ENCODE data around the gene PRR36. TPM values are rescaled to one million over a fixed set of nuclear protein-coding genes. Genes with fewer than 3 reads are reported as not detected.
A peak's percentile ranks its signal among the peaks of the same experiment; 100 is the strongest.

PRR36 gene
- total and polyA plus RNA-seq, 12 donors, result 0.01 to 0.07 (median 0.05) TPM; not detected in 9

DNA sequence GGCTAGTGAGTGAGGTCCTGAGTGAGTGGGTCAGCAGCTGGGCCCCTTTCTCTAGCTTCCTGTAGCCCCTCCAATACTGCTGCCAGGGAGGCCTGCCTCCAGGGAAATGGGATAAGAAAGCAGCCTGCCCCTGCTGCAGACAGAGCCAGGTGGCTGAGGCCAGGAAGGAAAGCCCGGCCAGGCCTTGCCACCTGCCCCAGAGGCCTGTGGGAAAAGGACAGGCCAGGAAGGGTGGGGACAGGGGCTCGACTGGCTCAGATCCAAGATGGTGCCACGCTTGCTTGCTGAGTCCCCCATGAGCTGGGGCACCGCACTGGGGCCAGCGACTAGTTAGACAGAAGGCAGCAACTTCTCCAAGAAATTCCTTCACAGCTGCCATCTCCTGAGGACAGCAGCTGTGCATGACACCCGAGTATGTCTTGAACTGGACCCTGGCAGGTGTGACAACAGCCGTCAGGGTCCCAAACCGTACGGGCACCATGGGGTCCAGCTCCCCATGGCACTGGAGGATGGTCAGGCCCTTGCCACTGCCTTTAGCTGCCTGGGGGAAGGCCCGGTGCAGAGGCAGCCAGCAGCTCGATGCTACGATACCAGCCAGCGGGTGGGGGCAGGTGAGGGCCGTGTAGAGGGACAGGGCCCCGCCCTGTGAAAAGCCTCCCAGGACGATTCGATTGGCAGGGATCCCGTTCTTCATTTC, 5.1 kb upstream of the PRR36 start:
- Histone ChIP-seq H3K36me3 (no peaks in the 10 kb centered on the region), H3K4me3 (no peak overlapping the region), H3K9me3 (no peaks in the 10 kb centered on the region), H3K27me3 (peaks cover 0 to 33% (median 13%) of the 10 kb centered on the region in 7 donors), H3K4me1 (peaks cover 0 to 6% (median 0%) of the 10 kb centered on the region in 9 donors), H3K27ac (no peak overlapping the region)
- WGBS, 2 donors, result 77 to 79% methylated on average over 18 of the region's 18 CpGs
- intact Hi-C loops (cut with DNase I), result no loop called here
- peak in 1 of 8 donors; percentile 24 for ATAC-seq
- TF ChIP-seq, protein P1, sequence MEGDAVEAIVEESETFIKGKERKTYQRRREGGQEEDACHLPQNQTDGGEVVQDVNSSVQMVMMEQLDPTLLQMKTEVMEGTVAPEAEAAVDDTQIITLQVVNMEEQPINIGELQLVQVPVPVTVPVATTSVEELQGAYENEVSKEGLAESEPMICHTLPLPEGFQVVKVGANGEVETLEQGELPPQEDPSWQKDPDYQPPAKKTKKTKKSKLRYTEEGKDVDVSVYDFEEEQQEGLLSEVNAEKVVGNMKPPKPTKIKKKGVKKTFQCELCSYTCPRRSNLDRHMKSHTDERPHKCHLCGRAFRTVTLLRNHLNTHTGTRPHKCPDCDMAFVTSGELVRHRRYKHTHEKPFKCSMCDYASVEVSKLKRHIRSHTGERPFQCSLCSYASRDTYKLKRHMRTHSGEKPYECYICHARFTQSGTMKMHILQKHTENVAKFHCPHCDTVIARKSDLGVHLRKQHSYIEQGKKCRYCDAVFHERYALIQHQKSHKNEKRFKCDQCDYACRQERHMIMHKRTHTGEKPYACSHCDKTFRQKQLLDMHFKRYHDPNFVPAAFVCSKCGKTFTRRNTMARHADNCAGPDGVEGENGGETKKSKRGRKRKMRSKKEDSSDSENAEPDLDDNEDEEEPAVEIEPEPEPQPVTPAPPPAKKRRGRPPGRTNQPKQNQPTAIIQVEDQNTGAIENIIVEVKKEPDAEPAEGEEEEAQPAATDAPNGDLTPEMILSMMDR (IDR thresholded peaks at IDR 0.05), result no peak
- DNase-seq, result no peak

DNA sequence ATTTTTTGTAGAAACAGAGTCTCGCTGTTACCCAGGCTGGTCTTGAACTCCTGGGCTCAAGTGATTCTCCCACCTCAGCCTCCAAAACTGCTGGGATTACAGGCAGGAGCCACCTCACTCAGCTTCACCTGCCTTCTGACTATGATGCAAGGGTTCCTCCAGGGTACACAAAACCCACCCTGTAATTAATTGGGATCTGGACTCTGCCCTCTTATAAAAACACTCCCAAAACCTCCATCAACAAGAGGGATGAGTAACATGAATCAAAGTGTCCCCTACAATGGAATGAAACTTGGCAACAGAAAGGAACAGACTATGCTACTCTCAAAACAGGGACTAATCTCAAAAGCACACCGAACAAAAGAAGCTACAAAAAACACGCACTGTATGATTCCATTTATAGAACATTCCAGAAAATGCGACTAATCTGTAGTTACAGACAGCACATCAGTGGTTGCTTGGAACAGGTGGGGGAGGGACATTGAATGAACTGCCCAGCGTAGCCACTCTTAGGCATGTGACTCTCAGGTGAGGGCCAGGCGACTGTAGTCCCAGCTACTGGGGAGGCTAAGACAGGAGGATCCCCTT, 3.2 kb upstream of the PRR36 start:
- 66% methylated on average over 6 of the region's 6 CpGs for WGBS, 2 donors
- ATAC-seq (no peak), DNase-seq (no peak)
- no peak overlapping the region for H3K27ac ChIP-seq
- TF ChIP-seq, protein P1 (IDR thresholded peaks at IDR 0.05), result no peak
- H3K4me3 ChIP-seq, result no peak overlapping the region
- intact Hi-C loops (cut with DNase I), result no loop called here
- H3K27me3 ChIP-seq, result peaks cover 4 to 52% (median 32%) of the 10 kb centered on the region in 7 donors
- no peaks in the 10 kb centered on the region for H3K36me3 ChIP-seq
- H3K4me1 ChIP-seq, result peaks cover 0 to 20% (median 8%) of the 10 kb centered on the region in 9 donors
- H3K9me3 ChIP-seq, result no peaks in the 10 kb centered on the region

DNA sequence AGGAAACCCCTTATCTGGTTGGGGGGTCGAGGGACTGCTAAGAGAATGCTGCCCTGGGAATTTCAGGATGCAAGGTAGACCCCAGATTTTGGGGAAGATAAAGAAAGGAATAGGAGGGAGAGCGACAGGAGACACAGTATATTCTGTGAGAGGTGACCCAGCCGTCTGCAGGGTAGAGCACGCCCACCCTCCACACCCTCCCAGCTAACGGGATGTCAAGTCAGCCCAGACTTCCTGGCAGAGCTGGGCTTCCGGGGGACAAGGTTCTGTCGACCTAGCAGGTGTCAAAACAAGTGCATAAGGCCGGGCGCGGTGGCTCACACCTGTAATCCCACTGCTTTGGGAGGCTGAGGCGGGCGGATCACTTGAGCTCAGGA, 695 bp upstream of the PRR36 start:
- peak overlapping the region in 8 of 10 donors; percentile 26 to 49 (median 38) for H3K4me3 ChIP-seq
- 46 to 47% methylated on average over 12 of the region's 12 CpGs for WGBS, 2 donors
- peaks cover 6 to 54% (median 36%) of the 10 kb centered on the region in 7 donors for H3K27me3 ChIP-seq

DNA sequence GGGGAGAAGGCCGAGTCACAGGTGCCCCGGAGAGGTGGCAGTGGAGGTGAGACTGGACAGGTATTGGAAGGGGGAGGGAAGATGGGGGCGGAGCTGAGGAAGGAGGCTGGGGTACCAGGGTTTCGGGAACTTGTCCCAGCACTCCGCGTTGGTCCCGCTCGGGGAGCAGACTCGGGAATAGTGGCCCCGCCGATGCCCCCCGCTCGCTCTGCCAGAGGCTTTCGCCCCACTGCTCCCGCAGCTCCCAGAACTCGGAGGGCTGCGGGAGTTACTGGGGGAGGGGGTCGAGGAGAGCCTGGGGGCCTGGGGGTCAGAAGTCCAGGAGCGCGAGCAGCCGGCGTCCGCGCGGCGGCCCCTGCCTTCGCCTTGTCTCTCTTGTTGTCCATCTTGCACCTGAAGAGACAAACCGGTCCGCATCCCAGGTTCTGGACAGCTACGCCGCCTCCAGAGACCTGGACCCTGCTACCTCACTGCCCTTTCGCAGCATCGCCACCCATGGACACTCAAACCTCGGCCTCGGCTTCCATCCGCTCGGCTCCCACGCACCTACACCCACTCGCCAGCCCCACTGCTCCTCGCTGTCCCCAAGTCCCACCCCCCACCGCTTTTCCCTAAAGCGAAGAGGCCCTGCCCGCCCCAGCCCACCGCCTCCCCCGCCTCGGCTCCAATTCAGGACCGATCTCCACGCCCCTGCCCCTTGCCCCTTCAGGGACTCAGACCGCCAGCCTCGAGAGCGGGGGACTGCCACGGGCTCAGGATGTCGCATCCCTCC, 700 bp downstream of the PRR36 start:
- no peaks in the 10 kb centered on the region for H3K9me3 ChIP-seq
- intact Hi-C loops (cut with DNase I), result no loop called here
- H3K27me3 ChIP-seq, result peaks cover 6 to 59% (median 36%) of the 10 kb centered on the region in 7 donors
- no peaks in the 10 kb centered on the region for H3K36me3 ChIP-seq
- ATAC-seq, result no peak
- 10% methylated on average over 51 to 53 of the region's 53 CpGs for WGBS, 2 donors
- peaks cover 8 to 54% (median 34%) of the 10 kb centered on the region in 9 donors for H3K4me1 ChIP-seq
- TF ChIP-seq, protein P1 (IDR thresholded peaks at IDR 0.05), result no peak
- no peak for DNase-seq
- H3K4me3 ChIP-seq, result peak overlapping the region in 7 of 10 donors; percentile 30 to 49 (median 41)
- H3K27ac ChIP-seq, result no peak overlapping the region

More for the DNA sequence above, 695 bp upstream of the PRR36 start:
- TF ChIP-seq, protein P1 (IDR thresholded peaks at IDR 0.05), result no peak
- DNase-seq, result no peak
- no peaks in the 10 kb centered on the region for H3K36me3 ChIP-seq
- peaks cover 0 to 40% (median 20%) of the 10 kb centered on the region in 9 donors for H3K4me1 ChIP-seq
- H3K27ac ChIP-seq, result no peak overlapping the region
- no peaks in the 10 kb centered on the region for H3K9me3 ChIP-seq
- intact Hi-C loops (cut with DNase I), result no loop called here
- ATAC-seq, result no peak
